Retinal pigment epithelial cell (primary cell): ENCODE results near the gene KLHL22.

Experiments used
- DNase-seq: peaks from one replicate; pipeline ENCODE4 v3.0.0-alpha.2; 2010; ENCODE audit warnings: low read depth
- H3K4me3 ChIP-seq: 2 replicates; pipeline ENCODE4 v1.5.1; 2011; ENCODE audit warnings: mild to moderate bottlenecking, low read length, control low read depth, moderate library complexity
- TF ChIP-seq, protein P1 (sequence below): conservative IDR thresholded peaks from 2 replicates; pipeline ENCODE4 v1.5.1; 2011; ENCODE audit warnings: low read depth, low read length, control low read depth, inconsistent platforms

Gene KLHL22

DNA sequence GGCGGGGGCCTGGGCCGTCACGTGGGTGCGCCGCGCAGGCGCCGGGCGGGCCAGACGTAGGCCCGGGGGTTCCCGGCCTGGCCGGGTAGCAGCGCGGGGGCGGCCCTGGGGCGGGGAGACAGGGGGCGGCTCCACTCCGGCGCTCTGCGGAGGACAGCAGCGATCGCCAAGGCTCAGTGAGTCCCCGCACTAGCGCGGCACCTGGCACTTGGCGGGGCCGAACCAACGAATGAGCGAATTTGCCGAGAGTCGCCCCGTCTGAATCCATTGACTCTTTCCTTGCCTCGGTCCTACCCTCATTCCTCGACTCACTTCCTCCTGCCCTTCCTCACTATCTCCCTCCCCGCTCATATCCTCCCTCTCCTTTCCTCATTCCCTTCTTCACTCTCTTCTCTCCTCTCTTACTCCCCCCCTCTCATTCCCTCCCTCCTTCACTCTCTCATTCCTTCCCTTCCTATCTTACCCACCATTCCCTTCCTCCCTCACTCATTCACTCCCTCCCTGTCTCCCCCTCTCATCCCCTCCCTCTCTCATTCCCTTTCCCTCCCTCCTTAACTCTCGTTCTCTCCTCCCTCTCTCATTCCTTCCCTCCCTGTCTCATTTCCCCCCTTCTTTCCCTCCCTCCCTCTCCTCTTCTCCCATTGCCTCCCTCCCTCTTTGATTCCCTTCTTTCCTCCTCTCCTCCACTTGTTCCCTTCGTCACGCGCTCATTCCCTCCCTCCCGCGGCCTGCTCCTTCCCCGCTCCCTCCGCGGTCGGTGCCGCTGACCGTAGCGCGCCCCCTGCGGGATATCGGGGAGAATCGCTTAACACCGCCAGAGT, 476 bp upstream of the KLHL22 start:
- TF ChIP-seq, protein P1, sequence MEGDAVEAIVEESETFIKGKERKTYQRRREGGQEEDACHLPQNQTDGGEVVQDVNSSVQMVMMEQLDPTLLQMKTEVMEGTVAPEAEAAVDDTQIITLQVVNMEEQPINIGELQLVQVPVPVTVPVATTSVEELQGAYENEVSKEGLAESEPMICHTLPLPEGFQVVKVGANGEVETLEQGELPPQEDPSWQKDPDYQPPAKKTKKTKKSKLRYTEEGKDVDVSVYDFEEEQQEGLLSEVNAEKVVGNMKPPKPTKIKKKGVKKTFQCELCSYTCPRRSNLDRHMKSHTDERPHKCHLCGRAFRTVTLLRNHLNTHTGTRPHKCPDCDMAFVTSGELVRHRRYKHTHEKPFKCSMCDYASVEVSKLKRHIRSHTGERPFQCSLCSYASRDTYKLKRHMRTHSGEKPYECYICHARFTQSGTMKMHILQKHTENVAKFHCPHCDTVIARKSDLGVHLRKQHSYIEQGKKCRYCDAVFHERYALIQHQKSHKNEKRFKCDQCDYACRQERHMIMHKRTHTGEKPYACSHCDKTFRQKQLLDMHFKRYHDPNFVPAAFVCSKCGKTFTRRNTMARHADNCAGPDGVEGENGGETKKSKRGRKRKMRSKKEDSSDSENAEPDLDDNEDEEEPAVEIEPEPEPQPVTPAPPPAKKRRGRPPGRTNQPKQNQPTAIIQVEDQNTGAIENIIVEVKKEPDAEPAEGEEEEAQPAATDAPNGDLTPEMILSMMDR: peak; percentile 89
- peak overlapping the region; percentile 75 for H3K4me3 ChIP-seq
- DNase-seq: peak; percentile 62

DNA sequence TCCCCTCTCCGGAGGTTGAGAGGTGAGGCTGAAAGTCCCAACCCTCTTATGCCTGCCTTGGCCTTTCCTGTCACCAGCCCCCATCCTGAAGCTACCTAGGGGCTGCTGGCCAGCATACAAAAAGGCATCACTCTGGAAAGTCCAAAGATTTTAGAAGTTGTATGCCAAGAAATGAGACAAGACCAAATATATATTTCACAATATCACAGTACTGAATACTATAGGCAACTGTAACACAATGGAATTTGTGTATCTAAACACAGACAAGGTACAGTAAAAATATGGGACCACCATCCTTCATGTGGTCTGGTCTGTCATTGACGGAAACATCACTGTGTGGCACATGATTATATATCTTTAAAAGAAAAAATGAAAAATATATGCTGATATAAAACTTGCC, 4.2 kb downstream of the KLHL22 start:
- H3K4me3 ChIP-seq: no peak overlapping the region
- no peak for DNase-seq
- TF ChIP-seq, protein P1: no peak

DNA sequence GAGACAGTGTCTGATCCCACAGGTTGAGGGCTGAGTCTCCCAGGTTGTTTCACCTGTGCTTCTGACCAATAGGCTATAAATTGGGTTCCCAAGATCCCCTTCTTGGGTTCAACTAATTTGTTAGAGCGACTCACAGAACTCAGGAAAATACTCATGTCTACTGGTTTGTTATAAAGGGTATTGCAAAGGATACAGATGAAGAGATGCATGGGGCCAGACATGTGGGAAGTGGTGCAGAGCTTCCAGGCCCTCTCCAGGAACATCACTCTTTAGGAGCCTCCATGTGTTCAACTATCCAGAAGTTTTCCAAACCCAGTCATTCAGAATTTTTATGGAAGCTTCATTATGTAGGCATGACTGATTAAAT, 4.7 kb downstream of the KLHL22 start:
- TF ChIP-seq, protein P1: no peak
- H3K4me3 ChIP-seq: no peak overlapping the region
- DNase-seq: no peak

DNA sequence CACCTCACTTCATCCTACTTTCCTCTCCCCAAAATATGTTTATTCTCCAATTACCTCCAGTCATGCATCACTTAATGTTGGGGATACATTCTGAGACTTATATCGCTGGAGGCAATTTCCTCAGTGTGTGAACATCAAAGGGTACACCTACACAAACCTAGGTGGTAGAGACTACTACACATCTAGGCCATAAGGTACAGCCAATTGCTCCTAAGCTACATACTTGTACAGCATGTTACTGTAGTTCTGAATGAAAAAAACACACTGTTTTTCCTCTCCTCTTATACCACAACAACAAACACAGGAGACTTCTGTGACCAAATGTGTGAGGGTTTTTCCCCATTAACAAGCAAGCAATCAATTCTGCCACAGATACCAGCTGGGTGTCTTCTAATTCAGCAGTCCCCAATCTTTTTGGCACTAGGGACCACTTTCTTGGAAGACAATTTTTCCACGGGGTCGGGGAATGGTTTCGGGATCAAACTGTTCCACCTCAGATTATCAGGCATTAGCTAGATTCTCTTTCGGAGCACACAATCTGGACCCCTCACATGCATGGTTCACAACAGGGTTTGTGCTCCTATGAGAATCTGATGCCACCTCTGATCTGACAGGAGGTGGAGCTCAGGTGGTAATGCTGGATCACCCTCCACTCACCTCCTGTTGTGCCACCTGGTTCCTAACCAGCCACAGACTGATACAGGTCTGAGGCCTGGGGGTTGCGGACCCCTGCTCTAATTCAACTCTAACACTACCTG, 5.2 kb downstream of the KLHL22 start:
- TF ChIP-seq, protein P1: no peak
- DNase-seq: no peak
- H3K4me3 ChIP-seq: no peak overlapping the region

DNA sequence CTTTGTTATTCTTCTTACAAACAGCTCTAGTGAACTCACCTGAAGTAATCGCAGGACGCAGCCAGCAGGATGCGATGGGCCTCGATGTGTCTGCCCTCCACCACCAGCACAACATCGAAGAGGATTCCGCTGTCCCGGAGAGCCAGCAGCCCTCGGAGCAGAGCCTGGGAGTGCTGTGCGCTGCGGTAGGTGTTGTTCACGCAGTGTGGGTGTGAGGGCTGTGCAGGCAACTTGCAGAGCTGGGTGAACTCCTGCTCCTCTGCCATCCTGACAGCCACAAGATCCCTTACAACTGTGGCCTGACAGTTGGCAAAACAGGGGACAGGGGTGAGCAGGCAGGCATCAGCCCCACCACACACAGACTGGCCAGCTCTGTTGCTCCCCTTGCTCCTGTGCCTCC, 6.6 kb downstream of the KLHL22 start:
- TF ChIP-seq, protein P1: no peak
- DNase-seq: no peak
- H3K4me3 ChIP-seq: no peak overlapping the region

DNA sequence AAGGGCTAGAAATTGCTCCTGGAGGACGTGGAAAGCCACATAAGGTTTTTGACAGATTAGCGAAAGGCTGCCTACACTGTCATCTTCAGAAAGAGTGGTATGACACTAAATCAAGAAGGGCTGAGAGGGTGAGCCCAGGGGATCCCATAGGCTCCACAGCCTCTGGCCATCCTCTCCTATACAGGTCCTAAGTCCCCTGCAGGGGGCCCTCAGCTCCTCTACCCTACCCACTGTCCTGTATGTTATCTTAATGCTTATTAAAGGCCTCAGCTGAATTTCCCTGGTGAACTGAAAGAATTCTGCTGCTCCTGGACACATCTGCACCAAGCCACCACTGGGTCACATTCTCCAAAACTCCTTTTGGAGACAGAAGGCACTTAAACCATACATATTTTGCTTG, 7.9 kb downstream of the KLHL22 start:
- TF ChIP-seq, protein P1: no peak
- no peak overlapping the region for H3K4me3 ChIP-seq
- DNase-seq: no peak
